Brain microvascular endothelial cell (primary cell): Measurements from ENCODE around the gene TREML4.

ENCODE experiments used
- DNase-seq: peaks from one replicate; pipeline ENCODE4 v3.0.0-alpha.2; 2020
- H3K27ac ChIP-seq: fragments of 250-450 bp; sonication (Bioruptor Pico); 2 replicates; pipeline ENCODE4 v1.5.1; 2020; ENCODE audit warnings: mild to moderate bottlenecking, moderate library complexity
- H3K27me3 ChIP-seq: fragments of 250-450 bp; sonication (Bioruptor Pico); replicated peaks from 2 replicates; pipeline ENCODE4 v1.5.1; 2020; ENCODE audit warnings: mild to moderate bottlenecking
- H3K36me3 ChIP-seq: fragments of 250-450 bp; sonication (Bioruptor Pico); replicated peaks from 2 replicates; pipeline ENCODE4 v1.5.1; 2020; ENCODE audit warnings: mild to moderate bottlenecking
- H3K4me3 ChIP-seq: 2 replicates; pipeline ENCODE4 v1.5.1; 2011; ENCODE audit warnings: low read depth, mild to moderate bottlenecking, control low read depth, low read length, moderate library complexity
- CTCF ChIP-seq: IDR thresholded peaks from 2 replicates; pipeline ENCODE4 v1.5.1; 2011; ENCODE audit warnings: low read depth, mild to moderate bottlenecking, moderate library complexity, low read length, control low read depth, inconsistent platforms; ENCODE audit errors: missing control alignments
- in situ Hi-C: cut with HindIII; loops from 2 replicates; pipeline ENCODE4 v1.10.0; 2017; ENCODE audit warnings: low sequenced_read_pairs, low pct_ligation_motif_present

TREML4 gene

GRCh38 chr6:41258196-41258493 is 30.0 kb downstream of the TREML4 start:
- H3K4me3 ChIP-seq: no peak overlapping the region
- TF ChIP-seq CTCF: no peak
- H3K27ac ChIP-seq: no peak overlapping the region
- no peaks in the 10 kb centered on the region for H3K27me3 ChIP-seq
- in situ Hi-C loops: no loop called here
- no peaks in the 10 kb centered on the region for H3K36me3 ChIP-seq
- no peak for DNase-seq

- Histone ChIP-seq H3K27ac (no peak overlapping the region), H3K36me3 (no peaks in the 10 kb centered on the region), H3K27me3 (no peaks in the 10 kb centered on the region), H3K4me3 (no peak overlapping the region)
- no peak for DNase-seq
- no peak for TF ChIP-seq CTCF
- in situ Hi-C loops: no loop called here
Measured at GRCh38 chr6:41262401-41262800, 34.3 kb downstream of the TREML4 start.

GRCh38 chr6:41263267-41263666 is 35.1 kb downstream of the TREML4 start:
- no peak for TF ChIP-seq CTCF
- DNase-seq: no peak
- no peaks in the 10 kb centered on the region for H3K36me3 ChIP-seq
- no peak overlapping the region for H3K27ac ChIP-seq
- no peaks in the 10 kb centered on the region for H3K27me3 ChIP-seq
- in situ Hi-C loops: no loop called here
- H3K4me3 ChIP-seq: no peak overlapping the region

GRCh38 chr6:41266541-41266940 is 38.4 kb downstream of the TREML4 start:
- no peak overlapping the region for H3K27ac ChIP-seq
- no peaks in the 10 kb centered on the region for H3K36me3 ChIP-seq
- in situ Hi-C loops: no loop called here
- no peaks in the 10 kb centered on the region for H3K27me3 ChIP-seq
- DNase-seq: no peak
- H3K4me3 ChIP-seq: no peak overlapping the region
- no peak for TF ChIP-seq CTCF

- Histone ChIP-seq H3K27me3 (no peaks in the 10 kb centered on the region), H3K4me3 (no peak overlapping the region), H3K36me3 (no peaks in the 10 kb centered on the region), H3K27ac (no peak overlapping the region)
- TF ChIP-seq CTCF: no peak
- in situ Hi-C loops: no loop called here
- DNase-seq: no peak
Measured at GRCh38 chr6:41268478-41268877, 40.3 kb downstream of the TREML4 start.

GRCh38 chr6:41269166-41269565 is 41.0 kb downstream of the TREML4 start:
- no peak for TF ChIP-seq CTCF
- DNase-seq: no peak
- Histone ChIP-seq H3K27me3 (no peaks in the 10 kb centered on the region), H3K4me3 (no peak overlapping the region), H3K27ac (no peak overlapping the region), H3K36me3 (no peaks in the 10 kb centered on the region)
- in situ Hi-C loops: no loop called here
